B cell (primary cell): ENCODE data around the gene BAZ2A. TPM values are rescaled to one million over a fixed set of nuclear protein-coding genes. Genes with fewer than 3 reads are reported as not detected.

Source experiments
- ATAC-seq: fragments of 200-7000 bp; cut with Tn5 transposase; one replicate; pipeline ENCODE4 v1.10.0; 2021; ENCODE audit warnings: low read depth, mild to moderate bottlenecking, moderate number of reproducible peaks, moderate library complexity
- CTCF ChIA-PET: fragments of 350-600 bp; sonication (Branson Sonifier 250); formaldehyde crosslinking; loops from one replicate; lab custom pipeline; 2021; ENCODE audit warnings: antibody characterized with exemption, inconsistent platforms; lab: Charles Lee
- POLR2A ChIA-PET: fragments of 350-600 bp; sonication (Branson Sonifier 250); formaldehyde crosslinking; loops from one replicate; lab custom pipeline; 2021; ENCODE audit warnings: antibody characterized with exemption; lab: Charles Lee
- DNase-seq: peaks from one replicate; pipeline ENCODE4 v3.0.0; 2013
- H2AFZ ChIP-seq: 2 replicates; pipeline ENCODE4 v1.6.1; 2012; ENCODE audit warnings: mild to moderate bottlenecking, low read depth, low read length; ENCODE audit not compliant: insufficient read depth, poor library complexity, severe bottlenecking
- H3K27ac ChIP-seq, 2 donors: 1 replicate in 1 of 2; 2 replicates in 1 of 2; pipeline ENCODE4 v1.5.1; 2012 to 2013; ENCODE audit warnings: low read length in 2 of 2, mild to moderate bottlenecking in 2 of 2, moderate library complexity in 1 of 2
- H3K27me3 ChIP-seq, 4 experiments: fragments of 200-600 bp in 1 of 4; sonication (generic) in 1 of 4; replicated peaks in 1 of 4; 1 replicate in 2 of 4; 2 replicates in 2 of 4; pipeline versions ENCODE4 v1.6.1 to v1.7.0; 2013 to 2016; ENCODE audit warnings: low read length in 3 of 4, mild to moderate bottlenecking in 2 of 4, mixed read lengths in 1 of 4, moderate library complexity in 1 of 4; ENCODE audit not compliant: insufficient read depth in 4 of 4, control insufficient read depth in 3 of 4; ENCODE audit errors: control extremely low read depth in 1 of 4
- H3K36me3 ChIP-seq, 2 experiments: replicated peaks in 1 of 2; 1 replicate in 1 of 2; 2 replicates in 1 of 2; pipeline versions ENCODE4 v1.6.1 to v1.7.1; 2013; ENCODE audit warnings: low read length in 1 of 2; ENCODE audit not compliant: insufficient read depth in 2 of 2, control insufficient read depth in 1 of 2; ENCODE audit errors: control extremely low read depth in 1 of 2, extremely low read depth in 1 of 2
- H3K4me1 ChIP-seq, 2 donors: fragments of 200-600 bp in 1 of 2; sonication (generic) in 1 of 2; 1 replicate in 1 of 2; 2 replicates in 1 of 2; pipeline versions ENCODE4 v1.5.1 to v1.6.1; 2013 to 2017; ENCODE audit warnings: low read length in 2 of 2; ENCODE audit not compliant: control insufficient read depth in 2 of 2, insufficient read depth in 2 of 2
- H3K4me2 ChIP-seq: replicated peaks from 2 replicates; pipeline ENCODE3; 2012; ENCODE audit warnings: mild to moderate bottlenecking, low read depth, low read length; ENCODE audit not compliant: poor library complexity, severe bottlenecking
- H3K4me3 ChIP-seq, 5 experiments: fragments of 200-600 bp in 1 of 5; sonication (generic) in 1 of 5; 1 replicate in 3 of 5; 2 replicates in 2 of 5; pipeline versions ENCODE4 v1.5.1 to v1.7.0; 2011 to 2016; ENCODE audit warnings: low read length in 4 of 5, mild to moderate bottlenecking in 4 of 5, low read depth in 2 of 5, control low read depth in 1 of 5, moderate library complexity in 1 of 5; ENCODE audit not compliant: insufficient read depth in 1 of 5; ENCODE audit errors: control extremely low read depth in 1 of 5, extremely low read depth in 1 of 5
- H3K79me2 ChIP-seq: fragments of 200-600 bp; sonication (generic); one replicate; pipeline ENCODE4 v1.6.0; 2016; ENCODE audit warnings: low read length; ENCODE audit not compliant: control insufficient read depth, insufficient read depth
- H3K9ac ChIP-seq: fragments of 200-600 bp; sonication (generic); 2 replicates; pipeline ENCODE4 v1.6.1; 2017; ENCODE audit warnings: mild to moderate bottlenecking, low read length, moderate library complexity
- H3K9me3 ChIP-seq, 3 donors: one replicate each; pipeline versions ENCODE4 v1.6.1 to v1.7.1; 2013; ENCODE audit warnings: low read length in 2 of 3; ENCODE audit not compliant: control insufficient read depth in 2 of 3, insufficient read depth in 1 of 3; ENCODE audit errors: control extremely low read depth in 1 of 3
- H4K20me1 ChIP-seq: 2 replicates; pipeline ENCODE4 v1.6.0; 2012; ENCODE audit warnings: mild to moderate bottlenecking, low read length; ENCODE audit not compliant: insufficient read depth, control insufficient read depth, poor library complexity, severe bottlenecking
- H3K27ac Mint-ChIP-seq: one replicate; pipeline ENCODE4 v1.8.0; 2021; ENCODE audit warnings: mixed read lengths
- H3K27me3 Mint-ChIP-seq: one replicate; pipeline ENCODE4 v1.8.0; 2021; ENCODE audit warnings: mixed read lengths
- H3K4me1 Mint-ChIP-seq: one replicate; pipeline ENCODE4 v1.8.0; 2021; ENCODE audit warnings: mixed read lengths
- H3K4me3 Mint-ChIP-seq: one replicate; pipeline ENCODE4 v1.8.0; 2021; ENCODE audit warnings: mixed read lengths
- H3K9me3 Mint-ChIP-seq: one replicate; pipeline ENCODE4 v1.8.0; 2022; ENCODE audit warnings: mixed read lengths; ENCODE audit not compliant: insufficient read depth
- EZH2 ChIP-seq: IDR thresholded peaks from 2 replicates; pipeline ENCODE4 v1.6.1; 2012; ENCODE audit warnings: borderline replicate concordance, low read depth, mild to moderate bottlenecking, moderate library complexity, low read length; ENCODE audit not compliant: insufficient read depth, poor library complexity, severe bottlenecking
- WGBS: methylation state at CpG from one replicate; pipeline ENCODE4 v1.1.5; 2013; ENCODE audit warnings: missing lambda C conversion rate; ENCODE audit not compliant: insufficient coverage; 5-methylcytosine and 5-hydroxymethylcytosine counted together
- intact Hi-C: fragments of 100-400 bp; cut with micrococcal nuclease; formaldehyde crosslinking; loops from one replicate; pipeline ENCODE4 v1.10.0; 2022
- polyA plus RNA-seq: library from polyadenylated mRNA; depleted of rRNA; stranded (reverse); fragments of >200 nt; gene quantifications from 2 replicates; pipeline ENCODE4 v1.2.3, GENCODE V29; 2012
- total RNA-seq, 2 donors: library from RNA; stranded (reverse); fragments of 120-200 nt in 1 of 2; gene quantifications; 1 replicate in 1 of 2; 2 replicates in 1 of 2; pipeline versions ENCODE4 v1.2.3 to v1.2.4, GENCODE V29; 2013 to 2022
- TF ChIP-seq, protein P1 (sequence below): fragments of 200-600 bp; IDR thresholded peaks from one replicate; pipeline ENCODE4 v1.8.0; 2022; ENCODE audit warnings: antibody characterized with exemption, mild to moderate bottlenecking

The BAZ2A gene
- total and polyA plus RNA-seq, 2 donors (not counting 1 experiment from before 2014, with no cell fraction given), result 95.7 to 280 TPM

DNA sequence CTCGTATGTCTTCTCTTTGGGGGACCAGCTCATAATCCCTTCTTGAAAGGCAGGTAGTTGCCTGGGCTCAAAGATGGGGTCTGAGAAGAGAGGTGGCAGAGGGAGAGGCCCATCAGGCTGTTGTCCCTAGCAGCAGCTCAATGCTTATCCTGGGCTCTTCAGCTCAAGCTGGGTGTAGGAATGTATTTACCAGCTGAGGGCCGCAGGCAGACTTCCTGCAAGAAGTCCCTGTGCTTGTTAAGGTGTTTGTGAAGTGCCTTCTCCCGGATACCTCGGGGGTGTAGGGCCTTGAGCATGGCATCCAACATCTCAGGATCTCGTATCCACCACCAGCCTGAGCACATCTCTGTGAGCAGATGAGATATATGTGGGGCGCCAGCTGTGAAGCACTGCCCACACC is 29.4 kb downstream of the BAZ2A start:
- H3K27ac ChIP-seq, result no peak overlapping the region
- no peak overlapping the region for H2AFZ ChIP-seq
- Mint-ChIP-seq H3K9me3 (no peaks in the 10 kb centered on the region), H3K27me3 (no peaks in the 10 kb centered on the region), H3K27ac (no peak overlapping the region), H3K4me3 (no peak overlapping the region), H3K4me1 (no peaks in the 10 kb centered on the region)
- no peak for DNase-seq
- H3K27me3 ChIP-seq, result no peaks in the 10 kb centered on the region
- no peaks in the 10 kb centered on the region for H3K4me1 ChIP-seq
- H3K4me2 ChIP-seq, result no peak overlapping the region
- no peak overlapping the region for H3K4me3 ChIP-seq
- no peaks in the 10 kb centered on the region for H3K9me3 ChIP-seq
- ATAC-seq, result no peak
- intact Hi-C loops, result no loop called here
- ChIA-PET POLR2A (interaction anchor here (1.4 kb wide), 1 partner anchor 36 kb away, joined by 5 read pairs; no protein-coding TSS in a partner anchor), CTCF (interaction anchor here (0.6 to 5.2 kb wide), 5 partner anchors 27 to 1232 kb away, joined by 3 to 48 read pairs (median 4); partner anchors contain the start of gene BAZ2A)
- 98% methylated on average over 6 of the region's 6 CpGs for WGBS
- TF ChIP-seq EZH2, result no peak
- TF ChIP-seq, protein P1, sequence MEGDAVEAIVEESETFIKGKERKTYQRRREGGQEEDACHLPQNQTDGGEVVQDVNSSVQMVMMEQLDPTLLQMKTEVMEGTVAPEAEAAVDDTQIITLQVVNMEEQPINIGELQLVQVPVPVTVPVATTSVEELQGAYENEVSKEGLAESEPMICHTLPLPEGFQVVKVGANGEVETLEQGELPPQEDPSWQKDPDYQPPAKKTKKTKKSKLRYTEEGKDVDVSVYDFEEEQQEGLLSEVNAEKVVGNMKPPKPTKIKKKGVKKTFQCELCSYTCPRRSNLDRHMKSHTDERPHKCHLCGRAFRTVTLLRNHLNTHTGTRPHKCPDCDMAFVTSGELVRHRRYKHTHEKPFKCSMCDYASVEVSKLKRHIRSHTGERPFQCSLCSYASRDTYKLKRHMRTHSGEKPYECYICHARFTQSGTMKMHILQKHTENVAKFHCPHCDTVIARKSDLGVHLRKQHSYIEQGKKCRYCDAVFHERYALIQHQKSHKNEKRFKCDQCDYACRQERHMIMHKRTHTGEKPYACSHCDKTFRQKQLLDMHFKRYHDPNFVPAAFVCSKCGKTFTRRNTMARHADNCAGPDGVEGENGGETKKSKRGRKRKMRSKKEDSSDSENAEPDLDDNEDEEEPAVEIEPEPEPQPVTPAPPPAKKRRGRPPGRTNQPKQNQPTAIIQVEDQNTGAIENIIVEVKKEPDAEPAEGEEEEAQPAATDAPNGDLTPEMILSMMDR, result no peak
- peaks cover 19% of the 10 kb centered on the region for H4K20me1 ChIP-seq
- H3K36me3 ChIP-seq, result peaks cover 11 to 89% of the 10 kb centered on the region in 2 experiments
- H3K79me2 ChIP-seq, result no peaks in the 10 kb centered on the region
- no peak overlapping the region for H3K9ac ChIP-seq

DNA sequence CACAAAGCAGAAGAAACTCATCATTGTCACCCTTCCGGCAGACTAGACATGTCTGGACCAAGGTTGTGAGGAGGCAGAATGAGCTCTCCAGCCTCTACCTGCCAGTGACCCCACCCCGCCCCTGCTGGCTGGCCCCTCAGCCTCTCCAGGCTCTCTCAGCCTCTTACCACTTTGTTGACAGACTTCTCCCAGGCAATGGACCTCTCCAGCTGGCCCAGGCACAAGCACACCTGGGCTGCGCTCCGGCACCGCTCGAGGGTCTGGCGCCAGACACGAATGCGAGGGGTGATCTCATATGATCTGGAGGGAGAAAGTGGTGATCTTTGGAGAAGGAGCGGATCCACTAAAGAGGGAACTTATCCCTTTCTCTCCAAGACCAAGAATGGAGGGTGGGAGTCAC is 30.3 kb downstream of the BAZ2A start:
- WGBS, result 100% methylated on average over 1 of the region's 10 CpGs
- Histone ChIP-seq H3K4me1 (no peaks in the 10 kb centered on the region), H3K9me3 (no peaks in the 10 kb centered on the region), H3K27me3 (no peaks in the 10 kb centered on the region), H2AFZ (no peak overlapping the region), H3K9ac (no peak overlapping the region), H3K4me3 (no peak overlapping the region), H3K27ac (no peak overlapping the region), H3K36me3 (peaks cover 9 to 84% of the 10 kb centered on the region in 2 experiments), H4K20me1 (peaks cover 19% of the 10 kb centered on the region), H3K4me2 (no peak overlapping the region), H3K79me2 (no peaks in the 10 kb centered on the region)
- Mint-ChIP-seq H3K27me3 (no peaks in the 10 kb centered on the region), H3K4me3 (no peak overlapping the region), H3K27ac (no peak overlapping the region), H3K4me1 (no peaks in the 10 kb centered on the region), H3K9me3 (no peaks in the 10 kb centered on the region)
- POLR2A ChIA-PET, result no interaction called here
- ATAC-seq, result no peak
- DNase-seq, result no peak
- intact Hi-C loops, result no loop called here
- CTCF ChIA-PET, result interaction anchor here (5.2 kb wide), 1 partner anchor 35 kb away, joined by 48 read pairs; no protein-coding TSS in a partner anchor
- TF ChIP-seq, protein P1, result no peak
- TF ChIP-seq EZH2, result no peak
